Activated T-cell treated with anti-CD3 and anti-CD28 coated beads for 1 hour (primary cell): ENCODE measurements around the gene TSHZ1.
"Not testable (repeated sequence)": the region's sequence is repeated elsewhere in the genome, so short reads cannot be mapped to it uniquely, and the experiment has no call there.

ENCODE experiments used
- DNase-seq: peaks from one replicate; pipeline ENCODE4 v3.0.0-alpha.2; 2020; ENCODE audit warnings: low read depth

The TSHZ1 gene

DNA sequence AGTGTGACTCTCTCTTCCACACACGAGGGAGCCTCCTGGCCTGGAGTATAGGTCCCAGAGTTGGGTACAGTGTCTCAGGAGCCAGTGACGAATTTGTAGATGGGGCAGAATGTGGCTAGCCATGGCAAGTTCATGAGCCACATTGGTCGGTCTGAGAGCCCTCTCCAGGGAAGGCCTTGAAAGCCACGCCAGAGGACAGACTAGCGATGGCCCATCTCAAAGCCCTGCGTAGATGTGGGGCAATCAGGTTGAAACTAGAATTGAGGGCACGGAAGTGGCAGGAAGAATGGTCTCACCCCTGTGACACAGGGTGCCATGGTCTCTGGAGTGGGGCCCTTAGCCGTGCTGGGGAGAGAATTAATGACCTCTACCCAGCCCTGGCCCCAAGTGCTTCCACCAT, 106.2 kb downstream of the TSHZ1 start:
- no peak for DNase-seq

DNA sequence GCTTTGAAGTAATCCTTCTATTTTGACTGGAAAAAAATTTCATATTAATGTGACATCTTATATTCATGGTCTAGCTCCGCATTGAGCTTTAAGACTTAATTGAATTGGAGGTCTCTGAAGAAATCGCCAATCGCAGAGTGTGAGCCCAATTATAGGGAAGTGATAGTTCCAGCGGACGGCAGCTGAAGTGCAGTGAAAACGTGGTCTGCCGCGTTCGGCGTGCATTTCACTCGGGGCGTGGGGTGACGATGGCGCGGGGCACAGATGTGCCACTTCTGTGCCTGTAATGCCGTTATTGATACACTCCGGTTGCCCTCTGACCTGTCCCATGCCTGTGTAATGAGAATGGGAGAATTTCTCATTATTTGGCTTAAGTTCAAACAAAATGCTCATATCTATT, 106.7 kb downstream of the TSHZ1 start:
- no peak for DNase-seq

DNA sequence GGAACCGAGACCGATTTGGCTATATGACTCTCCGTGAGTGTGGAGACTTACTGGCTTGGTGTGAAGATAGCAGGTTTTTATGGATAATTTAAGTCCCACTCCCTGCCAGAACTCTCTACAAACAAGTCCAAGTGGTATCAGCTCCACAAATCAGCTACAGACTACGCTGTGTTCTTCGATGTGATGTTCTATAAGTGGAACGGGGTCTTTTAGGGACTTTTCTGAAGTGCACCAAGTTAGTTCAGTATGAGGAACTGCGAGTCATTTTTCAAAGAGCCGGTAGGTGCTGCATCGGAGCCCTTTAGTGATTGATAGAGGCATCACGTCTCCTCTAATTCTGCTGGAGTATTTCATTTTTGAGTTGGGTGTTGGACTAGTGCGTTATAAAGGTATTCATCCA, 107.1 kb downstream of the TSHZ1 start:
- no peak for DNase-seq

DNA sequence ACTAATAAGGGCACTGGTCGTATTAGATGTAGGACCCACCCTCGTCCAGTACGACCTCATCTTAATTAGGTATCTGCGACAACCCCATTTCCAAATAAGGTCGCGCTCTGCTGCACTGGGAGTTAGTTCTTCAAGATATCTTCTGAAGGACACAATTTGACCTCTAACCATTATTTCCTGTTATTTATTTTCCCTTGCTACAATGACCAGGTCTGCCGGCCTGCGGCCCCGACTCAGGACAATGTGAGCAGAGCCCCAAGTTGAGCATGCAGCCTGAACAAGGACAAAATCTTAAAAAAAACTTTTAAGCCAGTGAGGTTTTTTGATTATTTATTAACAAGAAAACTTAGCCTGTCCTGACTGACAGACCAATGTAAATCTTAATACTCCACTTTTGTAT, 109.3 kb downstream of the TSHZ1 start:
- DNase-seq, result no peak

DNA sequence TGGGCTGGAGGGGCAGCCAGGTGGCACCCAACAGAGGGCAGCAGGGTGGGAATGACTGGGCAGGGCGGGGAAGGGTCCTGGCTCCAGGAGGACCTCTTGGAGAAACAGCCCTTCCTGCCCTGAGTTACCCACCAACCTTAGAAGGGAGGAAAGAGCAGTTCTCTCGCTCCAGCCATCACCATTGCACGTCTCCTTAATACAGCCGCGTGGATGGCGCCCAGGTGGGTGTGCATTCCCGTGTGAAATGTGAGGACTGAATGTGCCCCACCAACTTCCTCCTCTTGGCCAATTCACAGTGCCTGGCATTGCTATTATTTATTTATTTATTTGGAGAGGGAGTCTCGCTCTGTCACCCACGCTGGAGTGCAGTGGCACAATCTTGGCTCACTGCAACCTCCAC, 109.9 kb downstream of the TSHZ1 start:
- no peak for DNase-seq

DNA sequence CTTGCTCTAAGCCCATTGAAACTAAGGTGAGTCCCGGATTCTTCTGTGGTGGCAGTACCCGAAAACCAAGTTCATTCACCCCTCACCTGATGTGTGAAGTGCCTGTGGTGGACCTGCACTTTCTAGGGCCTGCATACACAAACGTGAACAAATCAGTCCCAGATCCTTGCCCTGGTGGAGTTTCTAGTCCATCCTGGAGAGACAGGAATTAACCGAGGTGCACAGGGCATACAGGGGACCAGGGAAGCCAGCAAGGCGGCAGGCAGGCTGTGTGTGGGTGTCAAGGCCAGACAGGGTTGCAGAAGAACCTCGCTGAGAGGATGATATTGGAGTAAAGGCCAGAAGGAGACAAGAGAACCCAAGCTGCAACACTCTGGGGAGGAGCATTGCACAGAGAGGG, 110.8 kb downstream of the TSHZ1 start:
- DNase-seq, result no peak

DNA sequence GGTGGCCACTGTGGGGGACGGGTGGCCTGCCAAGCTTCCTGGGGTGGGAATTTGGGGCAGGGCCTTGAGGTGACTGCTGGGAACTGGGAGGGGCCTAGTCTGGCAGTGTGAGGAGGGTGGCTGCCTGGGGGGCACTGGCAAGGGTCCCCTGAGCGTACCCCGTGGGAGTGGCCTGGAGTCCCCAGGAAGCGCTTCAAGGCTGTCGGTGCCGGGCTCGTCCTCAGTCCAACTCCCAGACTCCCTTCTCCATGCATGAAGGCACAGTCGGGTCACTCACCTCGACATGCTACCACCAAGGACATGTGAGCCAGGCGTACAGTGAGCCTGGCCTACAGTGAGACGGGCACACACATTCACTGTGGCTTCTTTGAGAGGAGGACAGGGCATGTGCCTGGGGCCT, 111.6 kb downstream of the TSHZ1 start:
- no peak for DNase-seq

DNA sequence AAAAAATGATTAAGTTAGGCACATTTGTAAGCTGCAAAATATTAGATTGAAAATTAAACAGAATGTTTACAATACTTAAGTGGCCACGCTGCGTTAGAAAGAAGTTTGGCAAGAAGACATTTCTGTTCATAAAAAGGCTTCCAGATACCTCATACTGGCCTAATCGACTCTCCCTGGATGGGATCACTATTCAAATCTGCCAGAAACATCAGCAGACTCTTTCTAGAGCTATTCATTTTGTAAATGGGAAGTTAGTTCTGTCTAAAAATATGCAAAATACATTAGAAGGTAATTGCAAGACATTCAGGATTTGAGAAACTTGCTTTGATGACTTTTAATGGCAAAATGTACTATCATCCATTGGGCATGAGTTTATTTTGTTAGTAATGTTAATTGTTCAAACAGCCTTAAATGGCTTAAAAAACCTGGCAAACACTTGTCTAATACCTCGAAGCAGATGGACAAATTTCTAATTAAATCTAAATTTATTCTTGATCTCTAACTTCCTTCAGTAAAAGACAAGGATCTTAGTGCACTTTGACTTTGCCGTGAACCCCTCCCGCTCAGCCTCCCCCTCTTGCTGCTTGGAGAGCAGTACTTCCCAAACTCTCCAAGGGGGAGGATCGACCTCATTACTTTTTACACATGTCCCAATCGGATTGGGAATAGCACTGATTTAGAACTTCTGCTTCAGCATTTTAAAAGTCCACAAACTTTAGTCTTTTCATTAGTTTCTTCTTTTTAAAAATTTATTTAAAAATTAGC, 113.4 kb downstream of the TSHZ1 start:
- no peak for DNase-seq

DNA sequence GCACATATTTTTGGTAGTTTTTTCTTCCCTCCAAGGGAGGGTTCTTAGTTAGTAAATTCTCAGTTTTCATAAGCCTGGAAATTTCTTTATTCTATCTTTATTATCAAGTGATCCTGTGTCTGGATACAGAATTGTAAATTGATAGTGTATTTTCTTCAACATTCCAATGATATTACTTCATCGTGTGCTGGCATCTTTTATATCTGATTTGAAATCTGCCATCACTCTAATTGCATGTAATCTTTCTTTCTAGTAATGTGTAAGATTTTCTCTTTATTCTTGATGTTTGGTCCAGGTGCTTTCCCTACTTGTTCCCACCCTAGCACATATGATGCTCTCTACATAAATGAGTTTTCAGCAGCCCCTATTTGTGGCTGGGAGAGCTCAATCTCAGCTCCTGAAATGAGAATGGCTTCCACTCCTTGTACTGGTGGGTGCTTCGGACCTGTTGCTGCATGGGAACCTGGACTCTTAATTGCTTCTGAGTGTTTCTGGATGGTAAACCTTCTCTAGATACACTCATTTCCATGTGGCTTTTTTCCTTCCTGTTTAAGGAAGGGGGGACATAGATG, 114.2 kb downstream of the TSHZ1 start:
- no peak for DNase-seq

DNA sequence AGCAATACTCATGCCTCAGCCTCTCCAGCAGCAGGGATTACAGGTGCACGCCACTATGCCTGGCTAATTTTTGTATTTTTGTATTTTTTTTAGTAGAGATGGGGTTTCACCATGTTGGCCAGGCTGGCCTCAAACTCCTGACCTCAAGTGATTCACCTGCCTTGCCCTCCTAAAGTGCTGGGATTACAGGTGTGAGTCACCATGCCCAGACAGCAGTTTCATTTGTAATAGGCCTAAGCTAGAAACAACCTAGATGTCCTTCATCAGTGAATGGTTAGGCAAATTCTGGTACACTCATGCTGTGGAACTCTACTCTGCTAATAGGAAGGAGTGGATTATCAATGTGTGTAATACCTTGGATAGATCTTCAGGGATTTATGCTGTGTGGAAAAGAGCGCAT, 119.2 kb downstream of the TSHZ1 start:
- not testable (repeated sequence) for DNase-seq

DNA sequence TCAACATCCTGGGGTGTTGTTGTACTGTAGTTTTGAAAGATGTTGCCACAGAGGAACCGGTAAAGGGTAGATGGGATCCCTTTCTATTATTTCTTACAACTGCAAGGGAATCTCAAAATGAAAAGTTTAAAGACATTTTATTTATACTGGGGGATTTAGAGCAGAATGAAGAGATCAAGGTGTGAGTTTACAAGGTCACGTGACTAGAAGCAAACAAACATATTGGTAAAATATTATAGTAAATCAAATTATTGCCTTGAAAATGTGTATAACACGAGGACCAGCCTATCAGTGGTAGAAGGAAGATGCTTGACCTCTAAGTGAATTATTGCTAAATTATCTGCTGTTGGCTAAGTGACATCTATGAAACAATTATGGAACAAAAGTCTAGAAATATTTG, 119.7 kb downstream of the TSHZ1 start:
- DNase-seq, result no peak

DNA sequence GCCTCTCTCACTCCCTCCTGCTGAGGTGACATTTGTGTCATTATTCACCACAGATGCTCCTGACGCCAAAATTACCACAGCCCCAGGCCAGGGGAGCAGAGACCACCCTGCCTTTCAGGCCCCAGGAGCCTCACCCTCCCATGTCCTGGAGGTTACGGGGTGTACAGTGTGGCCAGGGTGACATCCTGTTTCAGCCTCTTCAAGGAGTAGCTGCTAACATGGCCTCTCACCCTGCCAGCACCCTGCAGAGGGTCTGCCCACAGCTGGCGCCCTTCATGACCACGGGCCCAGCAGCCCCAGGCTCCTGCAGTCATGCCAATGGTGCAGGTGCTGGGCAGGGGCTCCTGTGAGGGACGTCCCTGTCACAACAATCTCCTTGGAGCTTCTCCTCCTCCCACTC, 124.3 kb downstream of the TSHZ1 start:
- no peak for DNase-seq

DNA sequence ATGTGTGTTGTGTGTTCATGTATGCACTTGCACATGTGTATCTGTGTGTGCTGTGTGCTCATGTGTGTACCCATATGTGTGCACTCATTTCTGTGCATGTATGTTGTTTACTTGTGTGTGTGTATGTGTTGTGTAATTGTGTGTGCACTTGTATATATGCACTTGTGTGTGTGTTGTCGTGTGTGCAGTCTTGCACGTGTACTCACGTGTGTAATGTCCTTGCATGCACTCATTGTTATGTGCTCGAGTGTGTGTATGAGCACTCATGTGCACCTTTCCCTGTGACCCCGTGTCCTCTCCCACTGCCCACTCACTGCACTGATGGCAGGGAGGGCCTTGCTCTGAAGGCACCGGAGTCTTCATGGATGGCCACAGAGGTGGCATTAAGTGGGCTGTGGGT, 124.9 kb downstream of the TSHZ1 start:
- DNase-seq, result no peak

DNA sequence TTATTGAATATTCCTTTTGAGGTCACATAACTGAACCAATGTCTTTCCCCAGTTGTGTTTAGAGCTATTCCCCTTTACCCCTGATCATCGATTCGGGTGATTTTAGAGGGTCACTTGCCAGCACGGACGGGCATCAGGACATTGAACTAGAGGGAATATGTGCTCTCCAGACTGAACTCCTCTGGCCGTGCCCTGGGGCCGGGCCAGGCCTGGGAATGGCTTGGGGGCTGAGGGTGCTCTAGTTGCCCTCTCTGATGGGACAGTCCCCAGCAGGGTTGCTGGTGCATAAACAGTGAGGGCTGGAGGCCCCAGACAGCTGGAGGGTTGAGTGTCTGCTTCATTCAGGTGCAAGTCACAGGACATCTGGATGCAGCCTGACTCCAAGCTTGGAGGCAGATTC, 126.2 kb downstream of the TSHZ1 start:
- DNase-seq, result no peak

DNA sequence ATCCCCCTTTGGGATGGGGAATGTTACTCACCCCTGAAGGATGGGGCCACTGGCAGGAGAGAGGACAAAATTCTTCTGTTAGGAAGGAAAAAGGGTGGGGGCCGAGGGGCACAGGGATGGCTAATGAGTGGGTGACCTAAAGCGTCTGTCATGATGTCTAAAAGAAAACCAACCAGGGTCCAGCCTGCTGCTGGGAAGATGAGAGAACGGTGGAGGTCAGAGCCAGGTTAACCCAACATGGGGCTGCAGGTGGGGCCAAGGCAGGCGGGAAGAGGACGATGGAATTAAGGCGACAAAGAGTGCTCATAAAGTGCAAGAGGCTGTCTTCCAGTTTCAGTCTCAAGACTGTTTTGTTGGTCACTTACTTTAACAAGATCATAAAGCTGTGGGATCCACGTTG, 126.8 kb downstream of the TSHZ1 start:
- no peak for DNase-seq

DNA sequence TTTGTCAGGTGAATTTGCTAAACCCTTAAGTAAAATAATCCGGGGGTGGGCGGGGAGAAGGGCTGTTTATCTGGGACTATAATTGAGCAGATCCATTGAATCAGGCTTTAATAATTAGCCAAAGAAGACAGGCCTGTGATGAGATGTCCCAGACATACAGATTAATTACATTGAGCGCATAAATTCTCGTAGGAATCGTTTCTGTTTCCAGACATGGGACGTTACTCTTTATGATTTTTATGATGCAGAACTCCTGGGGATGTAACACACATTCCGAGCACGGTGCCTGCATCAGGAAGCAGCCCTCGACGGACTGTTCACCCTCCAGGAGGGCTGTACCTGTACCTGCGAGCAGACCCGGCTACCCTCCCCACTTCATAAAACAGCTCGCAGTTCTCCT, 128.0 kb downstream of the TSHZ1 start:
- DNase-seq, result no peak
